ENCODE measurements around the gene C3orf70.

- TF ChIP-seq, protein P1, sequence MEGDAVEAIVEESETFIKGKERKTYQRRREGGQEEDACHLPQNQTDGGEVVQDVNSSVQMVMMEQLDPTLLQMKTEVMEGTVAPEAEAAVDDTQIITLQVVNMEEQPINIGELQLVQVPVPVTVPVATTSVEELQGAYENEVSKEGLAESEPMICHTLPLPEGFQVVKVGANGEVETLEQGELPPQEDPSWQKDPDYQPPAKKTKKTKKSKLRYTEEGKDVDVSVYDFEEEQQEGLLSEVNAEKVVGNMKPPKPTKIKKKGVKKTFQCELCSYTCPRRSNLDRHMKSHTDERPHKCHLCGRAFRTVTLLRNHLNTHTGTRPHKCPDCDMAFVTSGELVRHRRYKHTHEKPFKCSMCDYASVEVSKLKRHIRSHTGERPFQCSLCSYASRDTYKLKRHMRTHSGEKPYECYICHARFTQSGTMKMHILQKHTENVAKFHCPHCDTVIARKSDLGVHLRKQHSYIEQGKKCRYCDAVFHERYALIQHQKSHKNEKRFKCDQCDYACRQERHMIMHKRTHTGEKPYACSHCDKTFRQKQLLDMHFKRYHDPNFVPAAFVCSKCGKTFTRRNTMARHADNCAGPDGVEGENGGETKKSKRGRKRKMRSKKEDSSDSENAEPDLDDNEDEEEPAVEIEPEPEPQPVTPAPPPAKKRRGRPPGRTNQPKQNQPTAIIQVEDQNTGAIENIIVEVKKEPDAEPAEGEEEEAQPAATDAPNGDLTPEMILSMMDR (conservative IDR thresholded peaks at IDR 0.05; ENCODE audit: low read length): no peak
- TF ChIP-seq EZH2phosphoT487 (IDR thresholded peaks at IDR 0.05; ENCODE audit: borderline replicate concordance, low read depth, low read length): no peak
Observed at GRCh38 chr3:185082149-185082548, 70.7 kb downstream of the C3orf70 start.
